Mesothelial cell of epicardium (in vitro differentiated cells): ENCODE results near the gene MIA2. TPM values are rescaled to one million over a fixed set of nuclear protein-coding genes. Genes with fewer than 3 reads are reported as not detected.

Experiments
- DNase-seq, 2 experiments: peaks; one replicate each; pipeline ENCODE4 v3.0.0; 2021; ENCODE audit warnings: low spot score in 2 of 2; ENCODE audit not compliant: unreplicated experiment in 2 of 2
- H3K27ac Mint-ChIP-seq: 2 replicates; pipeline ENCODE4 v1.8.0; 2021; ENCODE audit warnings: mixed read lengths
- H3K27me3 Mint-ChIP-seq: 2 replicates; pipeline ENCODE4 v1.8.0; 2021; ENCODE audit warnings: low read depth, mixed read lengths
- H3K36me3 Mint-ChIP-seq: 2 replicates; pipeline ENCODE4 v1.8.0; 2021; ENCODE audit warnings: mixed read lengths
- H3K4me1 Mint-ChIP-seq: 2 replicates; pipeline ENCODE4 v1.8.0; 2021; ENCODE audit warnings: mixed read lengths
- H3K4me3 Mint-ChIP-seq: 2 replicates; pipeline ENCODE4 v1.8.0; 2021; ENCODE audit warnings: mild to moderate bottlenecking, moderate library complexity, mixed read lengths
- H3K9me3 Mint-ChIP-seq: 2 replicates; pipeline ENCODE4 v1.8.0; 2021; ENCODE audit warnings: mixed read lengths
- total RNA-seq: library from RNA; stranded (reverse); gene quantifications from 3 replicates; pipeline ENCODE4 v1.2.1, GENCODE V29; 2021
- TF ChIP-seq, protein P1 (sequence below): fragments of 200-600 bp; sonication (generic); IDR thresholded peaks from one replicate; pipeline ENCODE4 v1.5.0; 2021; ENCODE audit warnings: antibody characterized with exemption; ENCODE audit not compliant: unreplicated experiment

Gene MIA2
- total RNA-seq, 1 donor from 2014 or later = 18.9 TPM

DNA sequence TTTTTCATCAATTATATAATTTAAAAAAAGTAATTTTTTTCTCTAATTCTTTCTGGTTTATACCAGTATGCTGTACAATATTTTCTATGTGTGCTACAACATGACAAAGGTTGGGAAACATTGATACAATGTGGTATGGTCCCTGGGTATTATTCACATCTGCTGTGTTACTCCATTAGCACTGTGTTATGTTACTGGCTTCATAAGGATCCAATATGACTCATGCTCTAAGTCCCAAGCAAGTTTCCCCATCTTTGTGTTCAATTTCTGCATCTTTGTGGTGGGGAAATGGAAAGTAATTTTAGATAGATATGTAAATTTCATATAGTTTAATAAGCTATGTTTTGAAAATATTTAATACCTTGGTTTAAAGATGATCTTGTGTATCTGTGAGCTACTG is 162.7 kb downstream of the MIA2 start:
- TF ChIP-seq, protein P1, sequence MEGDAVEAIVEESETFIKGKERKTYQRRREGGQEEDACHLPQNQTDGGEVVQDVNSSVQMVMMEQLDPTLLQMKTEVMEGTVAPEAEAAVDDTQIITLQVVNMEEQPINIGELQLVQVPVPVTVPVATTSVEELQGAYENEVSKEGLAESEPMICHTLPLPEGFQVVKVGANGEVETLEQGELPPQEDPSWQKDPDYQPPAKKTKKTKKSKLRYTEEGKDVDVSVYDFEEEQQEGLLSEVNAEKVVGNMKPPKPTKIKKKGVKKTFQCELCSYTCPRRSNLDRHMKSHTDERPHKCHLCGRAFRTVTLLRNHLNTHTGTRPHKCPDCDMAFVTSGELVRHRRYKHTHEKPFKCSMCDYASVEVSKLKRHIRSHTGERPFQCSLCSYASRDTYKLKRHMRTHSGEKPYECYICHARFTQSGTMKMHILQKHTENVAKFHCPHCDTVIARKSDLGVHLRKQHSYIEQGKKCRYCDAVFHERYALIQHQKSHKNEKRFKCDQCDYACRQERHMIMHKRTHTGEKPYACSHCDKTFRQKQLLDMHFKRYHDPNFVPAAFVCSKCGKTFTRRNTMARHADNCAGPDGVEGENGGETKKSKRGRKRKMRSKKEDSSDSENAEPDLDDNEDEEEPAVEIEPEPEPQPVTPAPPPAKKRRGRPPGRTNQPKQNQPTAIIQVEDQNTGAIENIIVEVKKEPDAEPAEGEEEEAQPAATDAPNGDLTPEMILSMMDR = no peak
- no peak for DNase-seq

DNA sequence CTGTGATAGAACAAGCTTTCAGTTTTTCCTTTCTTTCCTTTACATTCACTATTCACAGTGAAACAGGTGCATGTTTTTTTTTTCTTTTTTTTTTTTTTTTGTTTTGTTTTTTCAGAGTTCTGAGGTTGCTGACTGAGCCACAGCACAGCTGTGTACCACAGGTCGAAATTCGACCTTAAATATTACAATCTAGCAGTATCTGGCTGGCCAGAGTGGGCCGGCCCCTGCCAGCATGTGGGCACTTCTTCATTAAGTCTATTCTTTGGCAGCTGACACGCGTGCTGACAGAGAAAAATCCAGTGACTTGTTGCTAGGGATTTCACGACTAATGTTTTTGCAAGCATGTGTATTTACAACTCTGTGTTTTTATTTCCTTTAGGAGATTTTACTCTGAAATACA is 164.7 kb downstream of the MIA2 start:
- Mint-ChIP-seq H3K27me3 (no peaks in the 10 kb centered on the region), H3K4me3 (no peak overlapping the region), H3K27ac (no peak overlapping the region), H3K36me3 (peaks cover 27% of the 10 kb centered on the region), H3K9me3 (no peaks in the 10 kb centered on the region), H3K4me1 (peaks cover 2% of the 10 kb centered on the region)
- no peak for DNase-seq
- TF ChIP-seq, protein P1 = no peak

More for the DNA sequence above, 162.7 kb downstream of the MIA2 start:
- H3K9me3 Mint-ChIP-seq = peaks cover 3% of the 10 kb centered on the region
- no peak overlapping the region for H3K4me3 Mint-ChIP-seq
- no peak overlapping the region for H3K27ac Mint-ChIP-seq
- no peaks in the 10 kb centered on the region for H3K27me3 Mint-ChIP-seq
- H3K36me3 Mint-ChIP-seq = peaks cover 23% of the 10 kb centered on the region
- H3K4me1 Mint-ChIP-seq = peaks cover 5% of the 10 kb centered on the region

DNA sequence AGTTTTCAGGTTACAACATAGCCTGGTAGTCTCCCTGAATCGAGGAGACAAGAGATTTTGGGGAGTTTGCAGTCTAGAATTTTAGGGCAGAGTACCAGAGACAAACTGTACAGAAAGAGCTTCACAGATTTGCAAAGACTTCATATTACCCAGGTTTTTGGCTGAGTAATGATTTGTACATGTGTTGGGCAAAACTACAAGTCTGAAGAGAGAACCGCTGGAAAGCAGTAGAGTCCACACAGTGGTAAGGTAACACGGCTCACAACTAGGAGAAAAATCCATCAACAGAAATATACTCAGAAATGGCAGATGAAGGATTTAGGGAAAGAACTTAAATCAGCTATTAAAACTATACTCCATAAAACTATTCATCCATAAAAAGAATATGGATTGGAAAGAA is 172.8 kb downstream of the MIA2 start:
- H3K4me1 Mint-ChIP-seq = no peaks in the 10 kb centered on the region
- TF ChIP-seq, protein P1 = no peak
- H3K4me3 Mint-ChIP-seq = no peak overlapping the region
- H3K9me3 Mint-ChIP-seq = peaks cover 28% of the 10 kb centered on the region
- no peak for DNase-seq
- no peaks in the 10 kb centered on the region for H3K27me3 Mint-ChIP-seq
- no peak overlapping the region for H3K27ac Mint-ChIP-seq
- H3K36me3 Mint-ChIP-seq = peaks cover 22% of the 10 kb centered on the region

DNA sequence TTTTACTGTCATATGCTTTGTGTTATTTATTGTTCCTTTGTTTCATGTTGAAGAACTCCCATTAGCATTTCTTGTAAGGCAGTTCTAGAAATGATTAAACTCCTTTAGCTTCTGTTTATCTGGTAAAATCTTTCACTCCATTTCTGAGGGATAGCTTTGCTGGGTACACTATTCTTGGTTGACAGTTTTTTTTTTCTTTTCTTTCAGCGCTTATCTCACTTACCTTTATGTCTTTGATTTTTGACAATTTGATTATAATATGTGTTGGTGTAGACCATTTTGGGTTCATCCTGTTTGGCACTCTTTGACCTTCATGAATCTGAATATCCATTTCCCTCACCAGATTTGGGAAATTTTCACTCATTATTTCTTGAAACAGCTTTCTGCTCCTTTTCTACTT is 182.4 kb downstream of the MIA2 start:
- no peak overlapping the region for H3K4me3 Mint-ChIP-seq
- no peaks in the 10 kb centered on the region for H3K27me3 Mint-ChIP-seq
- H3K36me3 Mint-ChIP-seq = peaks cover 43% of the 10 kb centered on the region
- TF ChIP-seq, protein P1 = no peak
- no peak for DNase-seq
- H3K27ac Mint-ChIP-seq = no peak overlapping the region
- peaks cover 56% of the 10 kb centered on the region for H3K9me3 Mint-ChIP-seq
- H3K4me1 Mint-ChIP-seq = no peaks in the 10 kb centered on the region

DNA sequence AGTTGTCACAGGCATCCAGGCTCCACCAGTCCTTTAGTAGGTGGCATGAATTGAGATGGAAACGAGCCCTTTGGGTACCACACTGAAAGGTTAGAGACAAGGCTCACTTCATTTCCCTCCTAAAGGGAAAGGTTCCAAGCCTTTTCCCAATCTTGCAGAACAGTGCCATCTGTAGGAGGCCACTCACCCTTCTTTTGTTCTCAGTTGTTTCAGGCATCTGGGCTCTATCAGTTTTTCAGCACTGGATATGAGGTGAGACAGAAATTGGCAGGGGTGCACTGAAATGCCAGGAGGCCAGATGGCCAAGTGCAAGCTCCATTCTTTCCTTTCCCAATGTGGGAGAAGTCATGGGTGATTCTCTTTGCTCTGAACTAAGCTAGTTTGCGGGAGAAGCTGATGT is 183.3 kb downstream of the MIA2 start:
- Mint-ChIP-seq H3K4me3 (no peak overlapping the region), H3K36me3 (peaks cover 40% of the 10 kb centered on the region), H3K9me3 (peaks cover 50% of the 10 kb centered on the region), H3K4me1 (no peaks in the 10 kb centered on the region), H3K27me3 (no peaks in the 10 kb centered on the region), H3K27ac (no peak overlapping the region)
- no peak for DNase-seq
- TF ChIP-seq, protein P1 = no peak

DNA sequence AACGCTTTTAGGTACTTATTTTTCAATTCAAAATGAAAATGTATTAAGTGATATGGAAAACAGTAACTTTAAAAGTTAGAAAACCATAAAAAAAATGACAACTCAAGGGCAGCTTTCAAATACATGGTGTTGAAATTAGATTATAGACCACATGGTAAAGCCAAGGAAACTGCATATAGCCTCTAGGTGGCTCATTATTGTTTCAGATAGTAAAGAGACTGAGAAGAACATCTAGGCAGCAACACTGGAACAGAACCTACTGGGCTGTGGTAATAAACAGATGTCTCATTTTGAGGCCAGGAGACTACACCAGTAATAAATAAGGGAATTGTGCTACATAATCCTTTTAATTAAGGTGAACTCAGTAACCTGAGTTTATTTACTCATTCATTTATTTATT is 185.6 kb downstream of the MIA2 start:
- H3K4me1 Mint-ChIP-seq = no peaks in the 10 kb centered on the region
- H3K9me3 Mint-ChIP-seq = peaks cover 27% of the 10 kb centered on the region

More for the DNA sequence above, 185.6 kb downstream of the MIA2 start:
- H3K27me3 Mint-ChIP-seq = no peaks in the 10 kb centered on the region
- TF ChIP-seq, protein P1 = no peak
- H3K27ac Mint-ChIP-seq = no peak overlapping the region
- H3K36me3 Mint-ChIP-seq = peaks cover 25% of the 10 kb centered on the region
- H3K4me3 Mint-ChIP-seq = no peak overlapping the region
- DNase-seq = no peak
